ENCODE results near the gene SPTBN1. TPM values are rescaled to one million over a fixed set of nuclear protein-coding genes. Genes with fewer than 3 reads are reported as not detected.

SPTBN1 gene
- 601 TPM for total RNA-seq
- long read RNA-seq, full-length matches to known transcripts: 33 of 335 reads
- long read RNA-seq, partial matches to known transcripts: 270 of 335 reads
- long read RNA-seq, other reads (novel, unspliced or antisense): 32 of 335 reads

DNA sequence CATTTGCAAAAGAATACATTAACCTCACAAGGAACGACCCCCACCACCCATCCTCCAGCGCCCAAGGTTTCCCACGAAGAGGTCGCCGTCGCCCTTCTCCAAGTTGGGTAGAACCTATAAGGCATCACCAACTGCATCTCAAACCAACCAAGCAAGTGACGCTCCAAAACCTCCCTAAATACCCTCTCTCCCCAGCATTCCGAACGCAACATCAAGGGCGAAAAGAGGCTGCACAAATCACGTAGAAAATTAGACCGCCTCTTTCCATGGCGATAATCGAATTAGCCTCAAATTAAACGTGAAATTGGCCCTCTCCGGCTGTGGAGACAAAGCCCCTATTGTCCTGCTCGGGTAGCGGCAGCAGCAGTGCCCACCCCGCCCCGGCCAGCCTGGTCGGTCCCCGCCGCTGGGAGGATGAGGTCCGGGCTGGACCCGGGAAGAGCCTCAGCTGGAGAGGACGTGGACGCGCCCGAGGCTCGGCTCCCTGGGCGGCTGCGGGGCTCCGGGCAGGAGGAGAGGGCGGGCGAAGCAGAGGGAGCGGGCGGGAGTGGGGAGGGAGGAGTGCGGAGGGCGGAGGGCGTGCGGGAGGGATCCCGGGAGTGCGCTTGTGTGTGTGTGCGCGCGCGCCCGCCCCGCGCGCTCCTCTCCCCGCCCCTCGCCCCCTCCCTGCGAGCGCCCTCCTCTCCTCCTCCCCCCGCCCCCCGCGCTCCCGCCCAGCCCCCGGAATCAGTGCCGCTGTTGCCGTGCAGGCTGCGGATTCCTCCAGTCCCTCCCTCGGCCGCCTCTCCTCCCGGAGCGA is at the start of gene SPTBN1:
SPTBN1 (plus strand) TSS at position 765 of the 799 bp plus-strand sequence. CDS start 70,092 bp downstream, outside the sequence.
- peak; percentile 93 to 97 for ATAC-seq
- Histone ChIP-seq H3K4me3 (peak within 1 kb of the TSS; percentile 69), H3K4me1 (peaks cover 27% of the 10 kb centered on the region), H3K27ac (peak within 1 kb of the TSS; percentile 90), H3K9me3 (no peaks in the 10 kb centered on the region), H3K36me3 (no peaks in the 10 kb centered on the region), H3K27me3 (ENCODE audit: low read depth) (no peaks in the 10 kb centered on the region)
- TF ChIP-seq, protein P1, sequence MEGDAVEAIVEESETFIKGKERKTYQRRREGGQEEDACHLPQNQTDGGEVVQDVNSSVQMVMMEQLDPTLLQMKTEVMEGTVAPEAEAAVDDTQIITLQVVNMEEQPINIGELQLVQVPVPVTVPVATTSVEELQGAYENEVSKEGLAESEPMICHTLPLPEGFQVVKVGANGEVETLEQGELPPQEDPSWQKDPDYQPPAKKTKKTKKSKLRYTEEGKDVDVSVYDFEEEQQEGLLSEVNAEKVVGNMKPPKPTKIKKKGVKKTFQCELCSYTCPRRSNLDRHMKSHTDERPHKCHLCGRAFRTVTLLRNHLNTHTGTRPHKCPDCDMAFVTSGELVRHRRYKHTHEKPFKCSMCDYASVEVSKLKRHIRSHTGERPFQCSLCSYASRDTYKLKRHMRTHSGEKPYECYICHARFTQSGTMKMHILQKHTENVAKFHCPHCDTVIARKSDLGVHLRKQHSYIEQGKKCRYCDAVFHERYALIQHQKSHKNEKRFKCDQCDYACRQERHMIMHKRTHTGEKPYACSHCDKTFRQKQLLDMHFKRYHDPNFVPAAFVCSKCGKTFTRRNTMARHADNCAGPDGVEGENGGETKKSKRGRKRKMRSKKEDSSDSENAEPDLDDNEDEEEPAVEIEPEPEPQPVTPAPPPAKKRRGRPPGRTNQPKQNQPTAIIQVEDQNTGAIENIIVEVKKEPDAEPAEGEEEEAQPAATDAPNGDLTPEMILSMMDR (IDR thresholded peaks at IDR 0.05): no peak
- intact Hi-C loops (cut with DNase I): no loop called here
- DNase-seq: peak; percentile 91

DNA sequence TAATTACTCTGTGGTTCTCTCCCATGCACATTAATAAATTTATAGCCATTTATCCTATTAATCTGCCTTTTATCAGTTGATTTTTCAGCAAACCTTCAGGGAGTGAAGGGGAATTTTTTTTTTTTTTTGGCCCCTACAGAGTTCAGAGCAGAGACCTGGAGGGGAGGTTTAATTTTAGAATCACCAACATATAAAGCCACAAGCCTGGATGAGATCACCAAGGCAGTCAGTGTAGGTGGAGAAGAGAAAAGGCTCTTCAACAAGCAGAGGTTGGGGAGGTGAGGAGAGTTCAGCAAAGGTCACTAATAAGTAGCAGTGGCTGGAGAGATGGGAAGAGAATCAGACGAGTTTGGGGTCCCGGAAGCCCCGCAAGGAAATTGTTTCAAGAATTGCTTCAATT is 48.4 kb upstream of the SPTBN1 start:
- DNase-seq (no peak), ATAC-seq (no peak)
- TF ChIP-seq, protein P1 (IDR thresholded peaks at IDR 0.05): no peak
- no peaks in the 10 kb centered on the region for H3K27me3 ChIP-seq (ENCODE audit: low read depth)
- intact Hi-C loops (cut with DNase I): no loop called here
- no peak overlapping the region for H3K27ac ChIP-seq
- no peaks in the 10 kb centered on the region for H3K36me3 ChIP-seq
- H3K9me3 ChIP-seq: no peaks in the 10 kb centered on the region
- no peak overlapping the region for H3K4me3 ChIP-seq
- peaks cover 6% of the 10 kb centered on the region for H3K4me1 ChIP-seq

DNA sequence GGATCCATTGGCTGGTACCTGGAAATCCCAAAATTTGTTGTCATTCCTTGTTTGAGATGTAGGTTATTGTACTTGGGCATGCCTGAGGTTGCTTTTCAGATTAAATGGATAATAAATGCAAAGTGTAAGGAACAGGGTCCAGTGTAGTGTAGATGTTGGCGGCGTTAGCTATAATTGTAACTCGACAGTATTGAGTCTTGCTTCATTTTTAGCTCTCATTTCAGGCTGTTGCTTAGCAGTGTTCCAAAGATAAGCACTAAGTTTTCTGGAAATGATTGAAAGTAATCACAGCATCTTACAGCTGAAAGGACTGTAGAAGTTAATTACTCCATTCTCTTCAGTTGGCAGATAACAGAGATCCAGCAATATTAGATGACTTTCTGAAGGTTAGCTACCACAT is 47.8 kb upstream of the SPTBN1 start:
- Histone ChIP-seq H3K9me3 (no peaks in the 10 kb centered on the region), H3K4me3 (no peak overlapping the region), H3K27ac (no peak overlapping the region), H3K4me1 (peaks cover 6% of the 10 kb centered on the region), H3K36me3 (no peaks in the 10 kb centered on the region), H3K27me3 (ENCODE audit: low read depth) (no peaks in the 10 kb centered on the region)
- DNase-seq (no peak), ATAC-seq (no peak)
- TF ChIP-seq, protein P1 (IDR thresholded peaks at IDR 0.05): no peak
- intact Hi-C loops (cut with DNase I): no loop called here

DNA sequence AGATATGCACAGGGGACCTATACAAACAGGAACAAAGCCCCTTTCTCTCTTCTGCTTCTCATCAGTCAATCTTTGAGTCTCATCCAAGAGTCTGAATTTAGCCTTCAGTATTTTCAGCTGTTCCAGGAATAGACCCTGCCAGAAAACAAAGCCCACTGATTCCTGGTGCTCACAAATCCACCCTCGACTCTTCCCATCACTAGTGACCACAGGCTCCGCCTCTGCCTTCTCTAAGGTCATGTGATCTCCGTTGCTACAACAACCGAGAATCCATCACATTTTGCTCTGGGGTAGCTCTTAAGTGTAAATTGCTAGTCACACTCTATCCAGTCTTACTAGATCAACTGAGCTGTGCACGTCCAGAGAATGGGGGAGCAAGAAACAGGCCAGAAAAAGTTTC is 46.4 kb upstream of the SPTBN1 start:
- intact Hi-C loops (cut with DNase I): no loop called here
- Histone ChIP-seq H3K9me3 (no peaks in the 10 kb centered on the region), H3K36me3 (no peaks in the 10 kb centered on the region), H3K4me1 (peaks cover 2% of the 10 kb centered on the region), H3K27me3 (ENCODE audit: low read depth) (no peaks in the 10 kb centered on the region), H3K27ac (no peak overlapping the region), H3K4me3 (no peak overlapping the region)
- DNase-seq (no peak), ATAC-seq (no peak)
- TF ChIP-seq, protein P1 (IDR thresholded peaks at IDR 0.05): no peak

DNA sequence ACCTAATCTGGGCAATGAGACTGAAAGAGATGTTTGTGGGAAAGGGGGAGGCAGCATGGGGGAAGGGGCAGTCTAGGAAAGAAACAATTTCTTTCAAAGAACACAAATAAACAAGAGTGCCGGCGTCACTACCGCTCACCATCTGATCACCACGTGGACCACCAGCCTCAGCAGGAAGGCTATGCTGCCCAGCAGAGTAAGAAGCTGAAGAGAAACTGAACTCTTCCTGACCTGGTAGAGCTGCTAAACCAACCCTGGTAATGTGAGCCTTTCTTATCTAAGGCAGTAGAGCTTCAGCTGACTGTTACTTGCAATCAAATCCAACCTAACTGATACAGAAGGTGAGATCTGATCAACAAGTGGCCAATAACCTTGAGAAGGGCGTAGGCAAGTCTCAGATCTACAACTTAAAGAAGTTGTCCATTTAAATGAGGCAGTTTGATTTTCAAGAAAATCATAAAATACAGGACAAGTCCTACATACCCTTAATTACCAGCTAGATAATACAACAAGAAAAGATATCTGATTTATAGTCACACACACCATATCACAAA is 44.2 kb upstream of the SPTBN1 start:
- ATAC-seq (no peak), DNase-seq (no peak)
- TF ChIP-seq, protein P1 (IDR thresholded peaks at IDR 0.05): no peak
- Histone ChIP-seq H3K27ac (no peak overlapping the region), H3K4me1 (peaks cover 16% of the 10 kb centered on the region), H3K4me3 (no peak overlapping the region), H3K9me3 (no peaks in the 10 kb centered on the region), H3K36me3 (no peaks in the 10 kb centered on the region), H3K27me3 (ENCODE audit: low read depth) (no peaks in the 10 kb centered on the region)
- intact Hi-C loops (cut with DNase I): no loop called here
